ENCODE data around the gene PROK1.

- TF ChIP-seq CTCF (conservative IDR thresholded peaks at IDR 0.05; ENCODE audit: low read depth in 2 of 2) = no peak
- TF ChIP-seq NANOG (IDR thresholded peaks at IDR 0.05; ENCODE audit: borderline replicate concordance) = no peak
- no peak for TF ChIP-seq JUNB (IDR thresholded peaks at IDR 0.05; ENCODE audit: unreplicated experiment)
- TF ChIP-seq ZNF462 (CRISPR knock-in tag; IDR thresholded peaks at IDR 0.05) = no peak
- no peak for TF ChIP-seq POLR2AphosphoS5 (IDR thresholded peaks at IDR 0.05; ENCODE audit: low read depth)
- TF ChIP-seq REST (IDR thresholded peaks at IDR 0.05; ENCODE audit: unreplicated experiment) = no peak
- TF ChIP-seq EZH2 (IDR thresholded peaks at IDR 0.05; ENCODE audit: low read depth, unreplicated experiment) = no peak
- TF ChIP-seq EZH2phosphoT487 (IDR thresholded peaks at IDR 0.05; ENCODE audit: unreplicated experiment) = no peak
- no peak for TF ChIP-seq STAT1 (IDR thresholded peaks at IDR 0.05; ENCODE audit: unreplicated experiment)
- TF ChIP-seq CREB1 (CRISPR knock-in tag; IDR thresholded peaks at IDR 0.05; ENCODE audit: low read depth) = no peak
- no peak for TF ChIP-seq ZNF331 (CRISPR knock-in tag; IDR thresholded peaks at IDR 0.05; ENCODE audit: low read depth)
Measured at GRCh38 chr1:110475362-110476027, 24.5 kb downstream of the PROK1 start.
